ENCODE measurements around the gene TSPAN31.
A peak's percentile ranks its signal among the peaks of the same experiment; 100 is the strongest.

DNA sequence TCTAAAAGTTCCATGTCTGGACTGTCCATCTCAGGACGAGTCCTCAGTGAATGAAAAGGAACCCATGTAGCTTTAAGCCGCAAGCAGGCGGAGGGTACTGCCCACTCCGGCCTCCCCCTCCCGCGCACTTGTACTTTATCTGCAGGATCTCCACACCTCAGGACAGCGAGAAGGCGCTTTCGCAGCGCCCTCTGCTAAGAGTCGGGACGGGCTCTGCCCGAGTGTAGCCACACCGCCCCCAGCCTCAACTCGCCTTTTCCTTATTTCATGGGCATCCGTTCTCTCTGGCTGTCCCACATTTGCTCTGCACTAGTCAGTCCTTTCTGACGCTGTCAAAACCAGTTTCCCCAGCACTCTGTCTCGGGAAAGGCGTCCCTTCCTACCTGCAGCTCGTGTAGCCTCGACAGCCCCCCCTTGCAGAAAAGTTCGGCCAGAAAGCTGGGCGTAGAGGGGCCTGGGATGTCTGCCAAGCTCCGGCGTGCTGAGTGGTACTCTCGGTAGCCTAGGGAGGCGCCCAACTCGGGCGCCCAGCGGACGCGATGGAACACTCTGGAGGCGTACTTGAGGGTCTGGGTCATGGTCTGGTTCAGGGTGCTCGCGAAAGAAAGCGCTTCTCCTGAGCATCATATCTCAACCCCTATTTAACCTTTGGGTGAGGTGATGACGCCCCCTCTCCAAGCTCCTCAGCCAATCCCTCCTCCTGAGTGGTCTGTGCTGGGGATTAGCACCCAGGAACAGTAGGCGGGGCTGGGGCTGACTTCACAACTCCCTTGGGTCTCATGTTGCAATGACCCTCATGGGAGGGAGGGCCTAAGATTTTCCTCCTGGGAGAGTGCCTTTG, 21.8 kb downstream of the TSPAN31 start, which contains the start of gene CYP27B1:
- TF ChIP-seq, protein P1, sequence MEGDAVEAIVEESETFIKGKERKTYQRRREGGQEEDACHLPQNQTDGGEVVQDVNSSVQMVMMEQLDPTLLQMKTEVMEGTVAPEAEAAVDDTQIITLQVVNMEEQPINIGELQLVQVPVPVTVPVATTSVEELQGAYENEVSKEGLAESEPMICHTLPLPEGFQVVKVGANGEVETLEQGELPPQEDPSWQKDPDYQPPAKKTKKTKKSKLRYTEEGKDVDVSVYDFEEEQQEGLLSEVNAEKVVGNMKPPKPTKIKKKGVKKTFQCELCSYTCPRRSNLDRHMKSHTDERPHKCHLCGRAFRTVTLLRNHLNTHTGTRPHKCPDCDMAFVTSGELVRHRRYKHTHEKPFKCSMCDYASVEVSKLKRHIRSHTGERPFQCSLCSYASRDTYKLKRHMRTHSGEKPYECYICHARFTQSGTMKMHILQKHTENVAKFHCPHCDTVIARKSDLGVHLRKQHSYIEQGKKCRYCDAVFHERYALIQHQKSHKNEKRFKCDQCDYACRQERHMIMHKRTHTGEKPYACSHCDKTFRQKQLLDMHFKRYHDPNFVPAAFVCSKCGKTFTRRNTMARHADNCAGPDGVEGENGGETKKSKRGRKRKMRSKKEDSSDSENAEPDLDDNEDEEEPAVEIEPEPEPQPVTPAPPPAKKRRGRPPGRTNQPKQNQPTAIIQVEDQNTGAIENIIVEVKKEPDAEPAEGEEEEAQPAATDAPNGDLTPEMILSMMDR (IDR thresholded peaks at IDR 0.05; ENCODE audit: control extremely low read depth in 1 of 3, insufficient read depth in 1 of 3, low read depth in 1 of 3, low read length in 3 of 3) = no peak
- TF ChIP-seq POLR2A (IDR thresholded peaks at IDR 0.05; ENCODE audit: control extremely low read depth in 1 of 2, low read depth in 2 of 2, low read length in 2 of 2) (peak in 1 of 2 experiments; percentile 45; a peak in 1 of 3 replicates), SRF (IDR thresholded peaks at IDR 0.05; ENCODE audit: low read depth, low read length) (no peak), SP4 (IDR thresholded peaks at IDR 0.05; ENCODE audit: low read length) (no peak), RAD21 (IDR thresholded peaks at IDR 0.05 in 1 of 2, conservative IDR thresholded peaks at IDR 0.05 in 1 of 2; ENCODE audit: low read depth in 2 of 2, low read length in 2 of 2) (no peak), EP300 (IDR thresholded peaks at IDR 0.05; ENCODE audit: borderline replicate concordance in 1 of 2, low read depth in 2 of 2, low read length in 2 of 2) (no peak; a peak in 1 of 3 replicates), ZNF274 (IDR thresholded peaks at IDR 0.05; ENCODE audit: borderline replicate concordance, extremely low read depth, low read length) (no peak), HDAC6 (IDR thresholded peaks at IDR 0.05; ENCODE audit: low read depth, low read length) (no peak), TAF1 (IDR thresholded peaks at IDR 0.05; ENCODE audit: low read depth, low read length) (no peak), YY1 (IDR thresholded peaks at IDR 0.05; ENCODE audit: low read depth, low read length) (no peak), EGR1 (IDR thresholded peaks at IDR 0.05; ENCODE audit: borderline replicate concordance, low read depth, low read length) (no peak), SIRT6 (IDR thresholded peaks at IDR 0.05; ENCODE audit: low read length) (no peak)
- TF ChIP-seq, protein P2, sequence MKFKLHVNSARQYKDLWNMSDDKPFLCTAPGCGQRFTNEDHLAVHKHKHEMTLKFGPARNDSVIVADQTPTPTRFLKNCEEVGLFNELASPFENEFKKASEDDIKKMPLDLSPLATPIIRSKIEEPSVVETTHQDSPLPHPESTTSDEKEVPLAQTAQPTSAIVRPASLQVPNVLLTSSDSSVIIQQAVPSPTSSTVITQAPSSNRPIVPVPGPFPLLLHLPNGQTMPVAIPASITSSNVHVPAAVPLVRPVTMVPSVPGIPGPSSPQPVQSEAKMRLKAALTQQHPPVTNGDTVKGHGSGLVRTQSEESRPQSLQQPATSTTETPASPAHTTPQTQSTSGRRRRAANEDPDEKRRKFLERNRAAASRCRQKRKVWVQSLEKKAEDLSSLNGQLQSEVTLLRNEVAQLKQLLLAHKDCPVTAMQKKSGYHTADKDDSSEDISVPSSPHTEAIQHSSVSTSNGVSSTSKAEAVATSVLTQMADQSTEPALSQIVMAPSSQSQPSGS (IDR thresholded peaks at IDR 0.05; ENCODE audit: low read length) = no peak
- TF ChIP-seq, protein P3, sequence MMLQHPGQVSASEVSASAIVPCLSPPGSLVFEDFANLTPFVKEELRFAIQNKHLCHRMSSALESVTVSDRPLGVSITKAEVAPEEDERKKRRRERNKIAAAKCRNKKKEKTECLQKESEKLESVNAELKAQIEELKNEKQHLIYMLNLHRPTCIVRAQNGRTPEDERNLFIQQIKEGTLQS (IDR thresholded peaks at IDR 0.05; ENCODE audit: insufficient read depth, low read depth, low read length) = no peak

Measured in H1 (cell line).